ENCODE results near the gene PHLDA2.

PHLDA2 gene

GRCh38 chr11:2898366-2899079 is 30.7 kb downstream of the PHLDA2 start:
- H3K9me3 ChIP-seq: no peaks in the 10 kb centered on the region
- H3K4me1 ChIP-seq (ENCODE audit: control insufficient read depth in 1 of 2, insufficient read depth in 1 of 2, low read depth in 1 of 2, low read length in 1 of 2): peaks cover 49 to 55% of the 10 kb centered on the region in 2 experiments
- no peaks in the 10 kb centered on the region for H3K36me3 ChIP-seq
- TF ChIP-seq CTCF (IDR thresholded peaks at IDR 0.05): peak; percentile 40
- peak overlapping the region; percentile 43 to 47 for H3K4me3 ChIP-seq (ENCODE audit: low read depth in 1 of 2, low read length in 1 of 2)
- H3K27me3 ChIP-seq: peaks cover 8% of the 10 kb centered on the region
- H3K27ac ChIP-seq: peak overlapping the region; percentile 96

GRCh38 chr11:2897048-2897447 is 32.2 kb downstream of the PHLDA2 start:
- no peaks in the 10 kb centered on the region for H3K9me3 ChIP-seq
- H3K27ac ChIP-seq: no peak overlapping the region
- peaks cover 47 to 53% of the 10 kb centered on the region in 2 experiments for H3K4me1 ChIP-seq (ENCODE audit: control insufficient read depth in 1 of 2, insufficient read depth in 1 of 2, low read depth in 1 of 2, low read length in 1 of 2)
- no peaks in the 10 kb centered on the region for H3K36me3 ChIP-seq
- no peak for TF ChIP-seq CTCF (IDR thresholded peaks at IDR 0.05)
- peaks cover 21% of the 10 kb centered on the region for H3K27me3 ChIP-seq
- no peak overlapping the region for H3K4me3 ChIP-seq (ENCODE audit: low read depth in 1 of 2, low read length in 1 of 2)

- Histone ChIP-seq H3K27ac (no peak overlapping the region), H3K27me3 (peaks cover 31% of the 10 kb centered on the region)
- TF ChIP-seq CTCF (IDR thresholded peaks at IDR 0.05): no peak
Observed at GRCh38 chr11:2896047-2896446, 33.2 kb downstream of the PHLDA2 start.

GRCh38 chr11:2893935-2894334 is 35.3 kb downstream of the PHLDA2 start:
- no peak for TF ChIP-seq CTCF (IDR thresholded peaks at IDR 0.05)
- Histone ChIP-seq H3K9me3 (no peaks in the 10 kb centered on the region), H3K27me3 (peaks cover 42% of the 10 kb centered on the region), H3K4me1 (ENCODE audit: control insufficient read depth in 1 of 2, insufficient read depth in 1 of 2, low read depth in 1 of 2, low read length in 1 of 2) (peaks cover 30 to 34% of the 10 kb centered on the region in 2 experiments), H3K27ac (peak overlapping the region; percentile 1), H3K4me3 (ENCODE audit: low read depth in 1 of 2, low read length in 1 of 2) (no peak overlapping the region), H3K36me3 (no peaks in the 10 kb centered on the region)

More at GRCh38 chr11:2896047-2896446, 33.2 kb downstream of the PHLDA2 start:
- Histone ChIP-seq H3K36me3 (no peaks in the 10 kb centered on the region), H3K9me3 (no peaks in the 10 kb centered on the region), H3K4me3 (ENCODE audit: low read depth in 1 of 2, low read length in 1 of 2) (no peak overlapping the region), H3K4me1 (ENCODE audit: control insufficient read depth in 1 of 2, insufficient read depth in 1 of 2, low read depth in 1 of 2, low read length in 1 of 2) (peaks cover 45 to 48% of the 10 kb centered on the region in 2 experiments)

GRCh38 chr11:2892967-2893528 is 36.2 kb downstream of the PHLDA2 start:
- peaks cover 48% of the 10 kb centered on the region for H3K27me3 ChIP-seq
- peaks cover 21 to 30% of the 10 kb centered on the region in 2 experiments for H3K4me1 ChIP-seq (ENCODE audit: control insufficient read depth in 1 of 2, insufficient read depth in 1 of 2, low read depth in 1 of 2, low read length in 1 of 2)
- H3K27ac ChIP-seq: peak overlapping the region; percentile 76
- no peaks in the 10 kb centered on the region for H3K9me3 ChIP-seq
- peak overlapping the region; percentile 55 to 64 for H3K4me3 ChIP-seq (ENCODE audit: low read depth in 1 of 2, low read length in 1 of 2)
- no peaks in the 10 kb centered on the region for H3K36me3 ChIP-seq
- peak; percentile 48 for TF ChIP-seq CTCF (IDR thresholded peaks at IDR 0.05)

All from neutrophil (primary cell).